ENCODE data around the gene RPE.

RPE gene

GRCh38 chr2:210003359-210003758, 921 bp downstream of the RPE start:
- DNase-seq, result no peak

- no peak for DNase-seq
Observed at GRCh38 chr2:210004881-210005280, 2.4 kb downstream of the RPE start.

- no peak for DNase-seq
Observed at GRCh38 chr2:210007895-210008294, 5.5 kb downstream of the RPE start.

- DNase-seq, result no peak
Observed at GRCh38 chr2:210009126-210009525, 6.7 kb downstream of the RPE start.

- DNase-seq, result no peak
Observed at GRCh38 chr2:210009896-210010295, 7.5 kb downstream of the RPE start.

GRCh38 chr2:210020138-210020537, 17.7 kb downstream of the RPE start:
- DNase-seq, result no peak

GRCh38 chr2:210022824-210023223, 20.4 kb downstream of the RPE start:
- DNase-seq, result no peak

- DNase-seq, result no peak
Observed at GRCh38 chr2:210027608-210028007, 25.2 kb downstream of the RPE start.

GRCh38 chr2:210028178-210028577, 25.7 kb downstream of the RPE start:
- DNase-seq, result no peak

- no peak for DNase-seq
Observed at GRCh38 chr2:210034087-210034683, 31.7 kb downstream of the RPE start.

GRCh38 chr2:210035679-210036078, 33.2 kb downstream of the RPE start:
- no peak for DNase-seq

- no peak for DNase-seq
Observed at GRCh38 chr2:210038078-210038477, 35.6 kb downstream of the RPE start.

- DNase-seq, result no peak
Observed at GRCh38 chr2:210046851-210047500, 44.5 kb downstream of the RPE start.

GRCh38 chr2:210049831-210050230, 47.4 kb downstream of the RPE start:
- no peak for DNase-seq

- DNase-seq, result no peak
Observed at GRCh38 chr2:210050885-210051284, 48.4 kb downstream of the RPE start.

- no peak for DNase-seq
Observed at GRCh38 chr2:210054696-210055095, 52.3 kb downstream of the RPE start.

- no peak for DNase-seq
Observed at GRCh38 chr2:210055825-210056224, 53.4 kb downstream of the RPE start.

GRCh38 chr2:210063306-210063705, 60.9 kb downstream of the RPE start:
- no peak for DNase-seq

Measured in stimulated activated naive CD4-positive, alpha-beta T cell treated with Interleukin-2 at 50 U/mL for 16 hours (primary cell).